A673 (cell line): ENCODE measurements around the gene APOOL.
A peak's percentile ranks its signal among the peaks of the same experiment; 100 is the strongest.

Experiments used
- EZH2 ChIP-seq: fragments of 200-600 bp; sonication (generic); IDR thresholded peaks from 2 replicates; pipeline ENCODE4 v1.6.1; 2017; ENCODE audit warnings: borderline replicate concordance, low read depth, mild to moderate bottlenecking, mixed read lengths, antibody characterized with exemption, low read length; ENCODE audit not compliant: poor library complexity, severe bottlenecking
- TF ChIP-seq, protein P1 (sequence below): fragments of 300-800, 200-600 bp; sonication (generic); conservative IDR thresholded peaks from 2 replicates; pipeline ENCODE4 v1.5.1; 2017; ENCODE audit warnings: low read depth, mild to moderate bottlenecking, antibody characterized with exemption, low read length, moderate library complexity, mixed read lengths

DNA sequence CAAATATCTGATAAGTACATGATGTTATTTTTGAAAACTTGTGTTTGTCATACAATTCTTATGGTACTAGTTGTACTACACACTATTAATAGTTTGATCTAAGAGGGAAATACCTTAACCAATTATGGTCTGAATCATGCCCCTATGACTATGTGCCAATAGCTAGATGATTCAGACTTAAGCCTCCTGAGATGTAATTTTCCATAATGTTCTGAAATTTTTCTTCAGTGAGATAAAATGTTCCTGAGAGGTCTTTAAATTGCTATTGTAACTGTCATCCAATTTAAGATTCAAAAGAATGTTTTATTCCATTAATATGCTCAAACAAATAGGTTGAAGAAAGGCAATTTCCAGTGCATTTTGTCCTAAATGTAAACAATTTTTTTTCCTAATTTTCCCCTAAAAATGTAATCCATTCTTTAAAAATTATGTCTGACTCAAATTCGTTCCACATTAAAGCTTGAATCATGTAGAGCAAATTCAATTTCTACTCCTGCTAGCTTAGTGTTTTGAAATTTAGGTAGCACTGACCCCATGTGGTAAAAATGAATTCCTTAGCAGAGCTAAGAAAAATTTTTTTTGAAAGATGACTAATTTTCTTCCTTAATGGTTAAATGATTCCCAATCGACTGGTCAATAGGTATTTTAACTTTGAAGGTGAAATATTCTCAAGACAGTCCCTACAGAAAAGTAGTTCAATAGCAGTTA lies 49.1 kb downstream of the APOOL start:
- TF ChIP-seq, protein P1, sequence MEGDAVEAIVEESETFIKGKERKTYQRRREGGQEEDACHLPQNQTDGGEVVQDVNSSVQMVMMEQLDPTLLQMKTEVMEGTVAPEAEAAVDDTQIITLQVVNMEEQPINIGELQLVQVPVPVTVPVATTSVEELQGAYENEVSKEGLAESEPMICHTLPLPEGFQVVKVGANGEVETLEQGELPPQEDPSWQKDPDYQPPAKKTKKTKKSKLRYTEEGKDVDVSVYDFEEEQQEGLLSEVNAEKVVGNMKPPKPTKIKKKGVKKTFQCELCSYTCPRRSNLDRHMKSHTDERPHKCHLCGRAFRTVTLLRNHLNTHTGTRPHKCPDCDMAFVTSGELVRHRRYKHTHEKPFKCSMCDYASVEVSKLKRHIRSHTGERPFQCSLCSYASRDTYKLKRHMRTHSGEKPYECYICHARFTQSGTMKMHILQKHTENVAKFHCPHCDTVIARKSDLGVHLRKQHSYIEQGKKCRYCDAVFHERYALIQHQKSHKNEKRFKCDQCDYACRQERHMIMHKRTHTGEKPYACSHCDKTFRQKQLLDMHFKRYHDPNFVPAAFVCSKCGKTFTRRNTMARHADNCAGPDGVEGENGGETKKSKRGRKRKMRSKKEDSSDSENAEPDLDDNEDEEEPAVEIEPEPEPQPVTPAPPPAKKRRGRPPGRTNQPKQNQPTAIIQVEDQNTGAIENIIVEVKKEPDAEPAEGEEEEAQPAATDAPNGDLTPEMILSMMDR: peak; percentile 46; the same call in 1 of the 2 replicates
- TF ChIP-seq EZH2: no peak
